GM19463 (cell line): ENCODE measurements around the gene DRAP1.

Experiments used
- ATAC-seq: cut with Tn5 transposase; IDR thresholded peaks from one replicate; pipeline ENCODE4 v1.9.1; 2021; ENCODE audit warnings: mild to moderate bottlenecking, moderate library complexity; ENCODE audit not compliant: unreplicated experiment

Gene DRAP1

DNA sequence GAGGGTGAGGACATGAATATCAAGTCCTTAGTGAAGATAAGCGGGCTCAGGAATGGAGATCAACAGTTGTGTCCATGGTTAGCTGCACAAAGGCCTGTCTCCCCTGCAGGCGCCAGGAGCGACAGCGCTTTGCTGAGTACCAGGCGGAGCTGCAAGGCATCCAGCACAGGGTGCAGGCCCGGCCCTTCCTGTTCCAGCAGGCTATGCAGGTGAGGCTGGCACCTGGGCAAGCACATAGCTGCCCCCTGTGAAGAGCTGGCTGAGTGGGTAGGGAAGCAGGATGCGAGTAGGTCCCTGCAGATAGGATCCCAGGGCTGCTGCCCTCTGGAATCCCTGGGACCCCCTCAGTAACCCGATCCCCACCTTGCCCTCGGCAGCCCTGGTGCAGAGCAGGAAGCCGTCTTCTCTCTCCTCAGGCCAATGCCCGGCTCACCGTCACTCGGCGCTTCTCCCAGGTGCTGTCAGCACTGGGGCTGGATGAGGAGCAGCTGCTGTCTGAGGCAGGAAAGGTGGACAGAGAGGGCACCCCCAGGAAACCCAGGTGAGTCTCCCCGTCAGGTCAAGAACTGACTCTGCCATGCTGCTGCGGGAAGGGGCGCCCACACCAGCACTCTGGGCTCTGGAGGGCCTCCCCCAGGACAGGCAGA lies 39.7 kb downstream of the DRAP1 start:
- no peak for ATAC-seq

DNA sequence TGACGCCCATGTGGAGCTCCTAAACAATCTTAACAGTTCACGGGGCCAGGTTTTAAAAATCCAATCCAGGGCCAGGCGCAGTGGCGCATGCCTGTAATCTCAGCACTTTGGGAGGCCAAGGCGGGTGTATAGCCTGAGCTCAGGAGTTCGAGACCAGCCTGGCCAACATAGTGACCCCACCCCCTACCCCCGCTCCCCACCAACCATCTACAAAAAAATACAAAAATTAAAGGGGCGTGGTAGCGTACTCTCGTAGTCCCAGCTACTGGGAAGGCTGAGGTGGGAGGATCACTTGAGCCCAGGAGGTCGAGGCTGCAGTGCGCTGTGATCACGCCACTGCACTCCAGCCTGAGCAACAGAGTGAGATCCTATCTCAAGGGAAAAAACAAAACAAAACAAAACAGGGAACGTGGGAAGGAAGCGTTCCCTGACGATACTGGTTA lies 41.6 kb downstream of the DRAP1 start:
- no peak for ATAC-seq

DNA sequence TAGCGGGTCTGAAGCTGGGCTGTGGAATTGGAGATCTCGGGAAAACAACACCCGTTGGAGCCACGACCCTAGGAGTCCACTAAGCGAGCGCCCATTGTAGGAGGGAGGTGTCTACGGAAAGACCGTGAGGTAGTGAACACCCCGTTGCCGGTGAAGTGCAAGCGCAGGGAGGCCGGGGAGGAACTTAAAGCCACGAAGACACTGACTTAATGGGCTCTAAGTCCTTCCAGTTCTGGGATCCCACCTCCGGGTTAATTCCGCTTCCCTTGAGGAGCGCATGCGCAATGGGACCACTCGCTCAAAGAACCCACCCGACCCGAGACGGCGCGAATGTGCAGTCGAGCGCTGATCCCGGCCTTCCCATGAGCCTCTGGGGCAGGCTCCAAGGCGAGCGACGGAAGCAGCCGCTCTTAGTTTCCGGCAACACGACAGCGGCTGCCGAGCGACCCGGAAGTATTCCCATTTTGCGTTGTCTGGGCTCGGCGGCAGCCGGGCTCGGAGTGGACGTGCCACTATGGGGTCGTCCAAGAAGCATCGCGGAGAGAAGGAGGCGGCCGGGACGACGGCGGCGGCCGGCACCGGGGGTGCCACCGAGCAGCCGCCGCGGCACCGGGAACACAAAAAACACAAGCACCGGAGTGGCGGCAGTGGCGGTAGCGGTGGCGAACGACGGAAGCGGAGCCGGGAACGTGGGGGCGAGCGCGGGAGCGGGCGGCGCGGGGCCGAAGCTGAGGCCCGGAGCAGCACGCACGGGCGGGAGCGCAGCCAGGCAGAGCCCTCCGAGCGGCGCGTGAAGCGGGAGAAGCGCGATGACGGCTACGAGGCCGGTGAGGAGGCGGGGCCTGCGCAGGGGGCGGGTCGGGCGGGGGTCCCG lies 42.3 kb downstream of the DRAP1 start, which contains the start of gene SART1:
Gene SART1 (plus strand): TSS at position 468 of the 874 bp plus-strand sequence. CDS start 47 bp downstream, at position 515.
- peak; percentile 83 for ATAC-seq

DNA sequence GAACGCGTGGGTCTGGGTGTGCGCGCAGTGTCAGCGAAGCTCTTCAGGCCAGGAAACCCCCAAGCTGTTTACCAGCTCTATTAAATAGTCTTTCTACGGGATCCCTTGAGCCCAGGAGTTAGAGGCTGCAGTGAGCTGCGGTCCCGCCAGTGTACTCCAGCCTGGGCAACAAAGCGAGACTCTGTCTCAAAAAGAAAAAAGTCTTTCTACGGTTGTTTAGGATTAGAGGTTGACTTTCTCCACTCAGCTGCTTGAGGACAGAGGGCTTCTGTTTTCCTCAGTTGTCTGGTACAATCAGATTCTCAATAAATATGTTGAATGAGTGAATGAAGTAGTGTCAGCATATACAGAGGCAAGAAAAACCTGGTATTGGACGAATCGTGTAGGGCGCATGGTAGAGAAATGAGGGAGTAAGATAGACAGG lies 42.9 kb downstream of the DRAP1 start:
- no peak for ATAC-seq

DNA sequence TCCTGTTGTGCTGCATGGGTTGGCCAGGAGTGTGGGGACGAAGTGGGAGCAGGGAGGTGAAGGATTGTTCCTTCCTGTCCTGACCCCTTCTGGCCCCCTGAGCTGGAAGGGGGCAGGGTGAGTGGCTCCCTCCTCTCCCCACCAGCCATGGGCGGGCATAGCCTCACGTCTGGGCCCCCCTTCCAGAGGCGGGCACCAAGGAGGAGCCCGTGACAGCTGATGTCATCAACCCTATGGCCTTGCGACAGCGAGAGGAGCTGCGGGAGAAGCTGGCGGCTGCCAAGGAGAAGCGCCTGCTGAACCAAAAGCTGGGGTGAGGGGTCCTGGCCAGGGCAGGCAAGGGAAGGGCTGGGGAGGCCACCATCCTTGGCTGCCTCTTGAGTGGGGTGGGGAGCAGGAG lies 45.7 kb downstream of the DRAP1 start:
- ATAC-seq, result no peak

DNA sequence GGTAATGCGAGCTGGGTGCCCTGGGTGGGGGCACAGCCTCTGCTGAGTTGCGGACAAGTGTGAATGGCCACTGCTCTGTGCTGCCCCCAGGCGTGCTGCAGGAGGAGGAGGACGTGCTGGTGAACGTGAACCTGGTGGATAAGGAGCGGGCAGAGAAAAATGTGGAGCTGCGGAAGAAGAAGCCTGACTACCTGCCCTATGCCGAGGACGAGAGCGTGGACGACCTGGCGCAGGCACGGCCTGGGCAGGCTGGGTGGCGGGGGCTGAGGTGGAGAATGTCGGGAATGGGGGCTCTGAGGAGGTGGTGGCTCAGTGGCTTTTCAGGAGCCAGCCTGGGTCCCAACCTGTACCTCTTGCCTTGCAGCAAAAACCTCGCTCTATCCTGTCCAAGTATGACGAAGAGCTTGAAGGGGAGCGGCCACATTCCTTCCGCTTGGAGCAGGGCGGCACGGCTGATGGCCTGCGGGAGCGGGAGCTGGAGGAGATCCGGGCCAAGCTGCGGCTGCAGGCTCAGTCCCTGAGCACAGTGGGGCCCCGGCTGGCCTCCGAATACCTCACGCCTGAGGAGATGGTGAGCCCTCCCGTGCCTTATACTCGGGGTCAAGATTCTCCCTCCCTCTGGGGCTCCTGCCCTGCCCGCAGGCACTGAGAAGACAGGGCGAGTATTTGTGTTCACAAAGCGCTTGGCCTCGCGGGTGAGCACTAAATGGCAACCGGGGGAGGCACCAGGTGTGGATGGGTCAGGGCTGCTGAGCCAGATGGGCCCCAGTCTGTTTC lies 46.9 kb downstream of the DRAP1 start:
- ATAC-seq, result no peak

DNA sequence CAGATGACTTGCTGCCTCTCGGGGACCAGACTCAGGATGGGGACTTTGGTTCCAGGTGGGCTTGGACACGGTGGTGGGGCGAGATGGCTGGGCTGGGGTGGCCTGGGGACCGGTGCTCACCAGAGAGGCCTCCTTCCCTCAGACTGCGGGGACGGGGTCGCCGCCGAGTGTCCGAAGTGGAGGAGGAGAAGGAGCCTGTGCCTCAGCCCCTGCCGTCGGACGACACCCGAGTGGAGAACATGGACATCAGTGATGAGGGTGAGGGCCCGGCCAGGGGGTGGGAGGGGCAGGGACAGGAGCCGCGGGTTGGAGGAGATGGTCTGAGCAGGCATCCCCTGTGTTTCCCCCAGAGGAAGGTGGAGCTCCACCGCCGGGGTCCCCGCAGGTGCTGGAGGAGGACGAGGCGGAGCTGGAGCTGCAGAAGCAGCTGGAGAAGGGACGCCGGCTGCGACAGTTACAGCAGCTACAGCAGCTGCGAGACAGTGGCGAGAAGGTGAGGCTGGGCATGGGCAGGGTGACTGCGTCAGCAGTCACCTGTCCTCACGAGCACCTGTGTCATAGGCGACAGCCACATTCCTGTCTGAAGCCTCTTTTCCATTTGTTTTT lies 48.2 kb downstream of the DRAP1 start:
- ATAC-seq, result no peak

DNA sequence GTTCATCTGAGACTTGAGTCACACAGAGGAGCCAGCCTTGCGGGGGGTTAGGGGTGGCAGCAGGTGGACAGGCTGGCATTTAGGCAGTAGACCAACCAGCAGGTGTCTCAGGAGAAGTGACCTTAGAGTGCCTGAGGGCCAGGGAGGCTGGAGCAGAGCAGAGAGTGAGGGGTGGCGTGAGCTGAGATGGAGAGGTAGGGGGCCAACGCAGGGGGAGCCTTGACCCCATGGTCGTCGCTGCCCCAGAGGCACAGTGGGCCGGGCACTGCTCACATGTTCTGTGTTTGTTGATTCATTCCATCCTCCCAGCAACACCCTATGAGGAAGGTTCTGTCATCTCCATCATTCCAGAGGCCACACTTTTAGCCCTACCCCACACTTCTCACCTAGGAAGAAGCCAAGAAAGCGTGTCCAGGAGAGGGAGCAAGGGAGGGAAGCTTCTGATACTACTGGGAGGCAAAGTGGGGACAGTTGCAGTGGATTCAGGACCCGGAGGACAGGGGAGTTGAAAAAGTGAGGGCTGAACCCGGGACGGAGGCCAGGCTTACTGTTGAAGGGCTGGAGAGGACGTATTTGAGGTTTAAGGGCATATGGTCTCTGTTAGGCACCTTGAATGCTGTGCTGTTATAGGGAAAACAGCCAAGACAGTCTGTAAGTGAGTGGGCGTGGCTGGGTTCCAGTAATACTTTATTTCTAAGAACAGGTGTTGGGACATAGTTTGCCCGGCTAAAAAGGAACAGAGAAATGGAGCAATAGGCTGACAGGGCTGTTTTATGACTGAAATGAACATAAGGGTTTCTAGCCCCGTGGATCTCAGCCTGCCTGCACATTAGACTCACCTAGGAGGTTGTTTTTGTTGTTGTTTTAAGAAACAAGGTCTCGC lies 49.6 kb downstream of the DRAP1 start:
- no peak for ATAC-seq
